OCI-LY1 (cell line): ENCODE results near the gene GPR6.

ENCODE experiments used
- H2AFZ ChIP-seq: fragments of 200-600 bp; sonication (generic), shearing (Covaris generic); 2 replicates; pipeline ENCODE4 v1.6.0; 2014; ENCODE audit warnings: antibody characterized with exemption, mild to moderate bottlenecking, low read length
- H3F3A ChIP-seq: fragments of 200-600 bp; sonication (generic), shearing (Covaris generic); 2 replicates; pipeline ENCODE4 v1.6.0; 2014; ENCODE audit warnings: mild to moderate bottlenecking, antibody characterized with exemption, low read length, moderate library complexity; ENCODE audit not compliant: insufficient read depth
- H3K27ac ChIP-seq: fragments of 200-600 bp; sonication (generic); 2 replicates; pipeline ENCODE4 v1.5.1; 2014; ENCODE audit warnings: low read length, mixed run types, mild to moderate bottlenecking, low read depth; ENCODE audit not compliant: poor library complexity, severe bottlenecking
- H3K27me3 ChIP-seq: fragments of 200-600 bp; sonication (generic); 2 replicates; pipeline ENCODE4 v1.6.0; 2014; ENCODE audit warnings: antibody characterized with exemption, mild to moderate bottlenecking, low read length, moderate library complexity; ENCODE audit not compliant: insufficient read depth
- H3K36me3 ChIP-seq: fragments of 200-600 bp; sonication (generic); 2 replicates; pipeline ENCODE4 v1.6.1; 2014; ENCODE audit warnings: mild to moderate bottlenecking, antibody characterized with exemption, low read length, moderate library complexity, mixed read lengths; ENCODE audit not compliant: insufficient read depth
- H3K4me1 ChIP-seq: fragments of 200-600 bp; sonication (generic); 2 replicates; pipeline ENCODE4 v1.5.1; 2014; ENCODE audit warnings: mild to moderate bottlenecking, low read length, moderate library complexity; ENCODE audit not compliant: insufficient read depth, severe bottlenecking
- H3K4me2 ChIP-seq: fragments of 200-600 bp; sonication (generic), shearing (Covaris generic); 2 replicates; pipeline ENCODE4 v1.6.1; 2014; ENCODE audit warnings: low read length
- H3K4me3 ChIP-seq: fragments of 200-600 bp; sonication (generic); 2 replicates; pipeline ENCODE4 v1.5.1; 2014; ENCODE audit warnings: low read length, low read depth, mild to moderate bottlenecking, mixed read lengths; ENCODE audit not compliant: poor library complexity, severe bottlenecking
- H3K79me2 ChIP-seq: fragments of 200-600 bp; shearing (Covaris generic); 2 replicates; pipeline ENCODE4 v1.6.1; 2016; ENCODE audit warnings: mixed run types, low read length, mixed read lengths; ENCODE audit not compliant: insufficient read depth
- H3K9ac ChIP-seq: fragments of 200-600 bp; sonication (generic), shearing (Covaris generic); 2 replicates; pipeline ENCODE4 v1.6.1; 2014; ENCODE audit warnings: mild to moderate bottlenecking, low read length, mixed read lengths
- H3K9me2 ChIP-seq: fragments of 200-600 bp; sonication (generic), shearing (Covaris generic); 2 replicates; pipeline ENCODE4 v1.6.1; 2014; ENCODE audit warnings: low read depth, mild to moderate bottlenecking, low read length, mixed read lengths
- H3K9me3 ChIP-seq: fragments of 200-600 bp; shearing (Covaris generic); 2 replicates; pipeline ENCODE4 v1.6.1; 2014; ENCODE audit warnings: low read length, mixed read lengths
- H4K20me1 ChIP-seq: fragments of 200-600 bp; sonication (generic), shearing (Covaris generic); 2 replicates; pipeline ENCODE4 v1.6.0; 2016; ENCODE audit warnings: mild to moderate bottlenecking, low read length; ENCODE audit not compliant: insufficient read depth
- CTCF ChIP-seq: fragments of 200-600 bp; sonication (generic), shearing (Covaris generic); IDR thresholded peaks from 2 replicates; pipeline ENCODE4 v1.5.1; 2017; ENCODE audit warnings: mild to moderate bottlenecking, antibody characterized with exemption, low read length, moderate library complexity, mixed read lengths
- EZH2 ChIP-seq: fragments of 200-600 bp; sonication (generic), shearing (Covaris generic); IDR thresholded peaks from 2 replicates; pipeline ENCODE4 v1.8.0; 2017; ENCODE audit warnings: borderline replicate concordance, mixed run types, mild to moderate bottlenecking, antibody characterized with exemption, low read length, moderate library complexity, mixed read lengths

The GPR6 gene

GRCh38 chr6:110020888-110021287 lies 42.8 kb downstream of the GPR6 start:
- Histone ChIP-seq H3K4me1 (no peaks in the 10 kb centered on the region), H3K27me3 (no peaks in the 10 kb centered on the region), H3K36me3 (no peaks in the 10 kb centered on the region), H3K27ac (no peak overlapping the region), H4K20me1 (no peaks in the 10 kb centered on the region), H3F3A (no peaks in the 10 kb centered on the region), H3K79me2 (no peaks in the 10 kb centered on the region), H3K9ac (no peak overlapping the region), H2AFZ (no peak overlapping the region), H3K4me3 (no peak overlapping the region), H3K9me3 (no peaks in the 10 kb centered on the region), H3K9me2 (no peaks in the 10 kb centered on the region), H3K4me2 (no peak overlapping the region)
- no peak for TF ChIP-seq CTCF
- TF ChIP-seq EZH2: no peak

- Histone ChIP-seq H3K9me3 (no peaks in the 10 kb centered on the region), H2AFZ (no peak overlapping the region), H3K27me3 (no peaks in the 10 kb centered on the region), H3K4me2 (no peak overlapping the region), H3K9me2 (no peaks in the 10 kb centered on the region), H3F3A (no peaks in the 10 kb centered on the region), H3K36me3 (no peaks in the 10 kb centered on the region), H3K9ac (no peak overlapping the region), H3K4me1 (no peaks in the 10 kb centered on the region), H3K27ac (no peak overlapping the region), H4K20me1 (no peaks in the 10 kb centered on the region), H3K4me3 (no peak overlapping the region), H3K79me2 (no peaks in the 10 kb centered on the region)
- TF ChIP-seq CTCF (no peak), EZH2 (no peak)
Measured at GRCh38 chr6:110029144-110029543, 51.0 kb downstream of the GPR6 start.
